Tibial nerve (tissue), 4 donors: ENCODE results near the gene HOXA5. TPM values are rescaled to one million over a fixed set of nuclear protein-coding genes. Genes with fewer than 3 reads are reported as not detected.
A peak's percentile ranks its signal among the peaks of the same experiment; 100 is the strongest.

Source experiments
- DNase-seq, 2 donors: peaks; one replicate each; pipeline ENCODE4 v3.0.0-alpha.2; 2019; ENCODE audit warnings: low spot score in 2 of 2
- H3K27ac ChIP-seq, 4 donors: fragments of 200-600 bp; sonication (generic) in 3 of 4; one replicate each; pipeline ENCODE4 v1.5.1; 2017 to 2019; ENCODE audit warnings: mild to moderate bottlenecking in 1 of 4
- H3K27me3 ChIP-seq, 2 donors: fragments of 200-600 bp; sonication (generic) in 1 of 2; one replicate each; pipeline versions ENCODE4 v1.5.1 to v1.6.0; 2017 to 2019
- H3K36me3 ChIP-seq, 3 donors: fragments of 200-600 bp; sonication (generic); one replicate each; pipeline ENCODE4 v1.5.1; 2018 to 2019
- H3K4me1 ChIP-seq, 4 donors: fragments of 200-600 bp; sonication (generic) in 3 of 4; one replicate each; pipeline ENCODE4 v1.5.1; 2017 to 2019
- H3K4me3 ChIP-seq, 4 donors: fragments of 200-600 bp; sonication (generic) in 3 of 4; one replicate each; pipeline ENCODE4 v1.5.1; 2017 to 2019; ENCODE audit warnings: mild to moderate bottlenecking in 1 of 4, moderate library complexity in 1 of 4
- H3K9me3 ChIP-seq, 4 donors: fragments of 200-600 bp; sonication (generic) in 3 of 4; one replicate each; pipeline ENCODE4 v1.5.1; 2017 to 2019
- CTCF ChIP-seq, 5 experiments: fragments of 200-600 bp in 3 of 5; fragments of 450-650 bp in 2 of 5; sonication (generic) in 3 of 5; IDR thresholded peaks; one replicate each; pipeline ENCODE4 v1.5.1; 2016 to 2019; ENCODE audit warnings: antibody characterized with exemption in 5 of 5, mild to moderate bottlenecking in 3 of 5, moderate library complexity in 2 of 5
- EP300 ChIP-seq, 2 donors: sonication (generic); formaldehyde crosslinking; IDR thresholded peaks; one replicate each; pipeline ENCODE4 v1.6.1; 2017; ENCODE audit warnings: antibody characterized with exemption in 2 of 2, mild to moderate bottlenecking in 1 of 2
- POLR2A ChIP-seq, 2 donors: fragments of 450-650 bp; IDR thresholded peaks; one replicate each; pipeline ENCODE4 v1.6.1; 2017; ENCODE audit warnings: antibody characterized with exemption in 2 of 2, mild to moderate bottlenecking in 2 of 2, moderate library complexity in 2 of 2
- WGBS, 2 donors: methylation state at CpG; one replicate each; pipeline ENCODE4 v1.1.5; 2018; 5-methylcytosine and 5-hydroxymethylcytosine counted together
- total RNA-seq, 4 donors: library from RNA; depleted of rRNA; stranded (reverse); fragments of >200 nt; gene quantifications; one replicate each; pipeline ENCODE4 v1.1.0, GENCODE V29; 2016

HOXA5 gene
- total RNA-seq, 4 donors from 2014 or later = 12.0 to 25.9 (median 16.6) TPM

- peaks cover 0 to 70% (median 18%) of the 10 kb centered on the region in 4 donors for H3K4me1 ChIP-seq
- no peaks in the 10 kb centered on the region for H3K36me3 ChIP-seq
- 81 to 91% methylated on average over 10 of the region's 10 CpGs for WGBS, 2 donors
- H3K4me3 ChIP-seq = no peak overlapping the region
- H3K27ac ChIP-seq = peak overlapping the region in 2 of 4 donors; percentile 19 to 88
- TF ChIP-seq CTCF (IDR thresholded peaks at IDR 0.05) (no peak), EP300 (IDR thresholded peaks at IDR 0.05) (no peak), POLR2A (IDR thresholded peaks at IDR 0.05) (no peak)
- no peak for DNase-seq
- H3K9me3 ChIP-seq = no peaks in the 10 kb centered on the region
- peaks cover 0 to 97% of the 10 kb centered on the region in 2 donors for H3K27me3 ChIP-seq
Observed at GRCh38 chr7:27154369-27154768, 10.9 kb upstream of the HOXA5 start.

- no peak for TF ChIP-seq POLR2A (IDR thresholded peaks at IDR 0.05)
- TF ChIP-seq EP300 (IDR thresholded peaks at IDR 0.05) = no peak
- Histone ChIP-seq H3K9me3 (no peaks in the 10 kb centered on the region), H3K27me3 (peaks cover 0 to 97% of the 10 kb centered on the region in 2 donors), H3K27ac (peak overlapping the region in 3 of 4 donors; percentile 87 to 88 (median 88)), H3K36me3 (no peaks in the 10 kb centered on the region), H3K4me3 (no peak overlapping the region), H3K4me1 (peaks cover 0 to 72% (median 18%) of the 10 kb centered on the region in 4 donors)
- WGBS, 2 donors = 86 to 87% methylated on average over 3 of the region's 3 CpGs
- DNase-seq = no peak
Observed at GRCh38 chr7:27153526-27153925, 10.0 kb upstream of the HOXA5 start.

- H3K4me3 ChIP-seq = peak overlapping the region; percentile 38 to 58 (median 42)
- no peak for DNase-seq
- WGBS, 2 donors = 38 to 52% methylated on average over 17 to 19 of the region's 22 CpGs
- H3K4me1 ChIP-seq = peaks cover 0 to 77% (median 21%) of the 10 kb centered on the region in 4 donors
- no peaks in the 10 kb centered on the region for H3K9me3 ChIP-seq
- H3K27me3 ChIP-seq = peaks cover 0 to 97% of the 10 kb centered on the region in 2 donors
- no peak for TF ChIP-seq EP300 (IDR thresholded peaks at IDR 0.05)
- no peak for TF ChIP-seq CTCF (IDR thresholded peaks at IDR 0.05)
- no peaks in the 10 kb centered on the region for H3K36me3 ChIP-seq
- H3K27ac ChIP-seq = peak overlapping the region; percentile 60 to 88 (median 88)
Observed at GRCh38 chr7:27152816-27153442, 9.4 kb upstream of the HOXA5 start.

GRCh38 chr7:27151931-27152815, 8.7 kb upstream of the HOXA5 start, which contains the start of gene HOXA3:
Gene HOXA3, minus strand, starts transcription at chr7:27152583. Its CDS starts 41,943 bp downstream, at chr7:27110640.
- TF ChIP-seq EP300 (IDR thresholded peaks at IDR 0.05) (peak in 1 of 2 donors; percentile 85), POLR2A (IDR thresholded peaks at IDR 0.05) (peak in 1 of 2 donors; percentile 47), CTCF (IDR thresholded peaks at IDR 0.05) (no peak)
- WGBS, 2 donors = 2 to 3% methylated on average over 45 to 53 of the region's 53 CpGs
- peak within 1 kb of the TSS; percentile 38 to 58 (median 42) for H3K4me3 ChIP-seq
- no peaks in the 10 kb centered on the region for H3K36me3 ChIP-seq
- H3K27me3 ChIP-seq = peaks cover 0 to 98% of the 10 kb centered on the region in 2 donors
- peaks cover 0 to 84% (median 23%) of the 10 kb centered on the region in 4 donors for H3K4me1 ChIP-seq
- H3K27ac ChIP-seq = peak within 1 kb of the TSS; percentile 60 to 88 (median 88)
- DNase-seq = no peak
- no peaks in the 10 kb centered on the region for H3K9me3 ChIP-seq

GRCh38 chr7:27151341-27151930, 8.0 kb upstream of the HOXA5 start:
- no peak for TF ChIP-seq POLR2A (IDR thresholded peaks at IDR 0.05)
- no peak for TF ChIP-seq CTCF (IDR thresholded peaks at IDR 0.05)
- TF ChIP-seq EP300 (IDR thresholded peaks at IDR 0.05) = no peak
- 2 to 3% methylated on average over 26 to 27 of the region's 27 CpGs for WGBS, 2 donors
- H3K27me3 ChIP-seq = peaks cover 0 to 98% of the 10 kb centered on the region in 2 donors
- H3K27ac ChIP-seq = peak overlapping the region; percentile 60 to 88 (median 88)
- no peak for DNase-seq
- H3K9me3 ChIP-seq = no peaks in the 10 kb centered on the region
- peaks cover 0 to 84% (median 23%) of the 10 kb centered on the region in 4 donors for H3K4me1 ChIP-seq
- no peaks in the 10 kb centered on the region for H3K36me3 ChIP-seq
- peak overlapping the region; percentile 38 to 58 (median 42) for H3K4me3 ChIP-seq
